ENCODE results near the gene MRPL40.

Gene MRPL40

GRCh38 chr22:19466848-19467752, 34.8 kb downstream of the MRPL40 start:
- no peak for TF ChIP-seq ZNF221 (tag by site-specific recombination; IDR thresholded peaks at IDR 0.05; ENCODE audit: borderline replicate concordance)
- no peak for TF ChIP-seq BCL11A (tag by site-specific recombination; IDR thresholded peaks at IDR 0.05; ENCODE audit: low read depth)
- TF ChIP-seq ZNF16 (tag by site-specific recombination; IDR thresholded peaks at IDR 0.05; ENCODE audit: low read depth): peak; percentile 45; the same call in 1 of the 2 replicates
- TF ChIP-seq ZNF768 (tag by site-specific recombination; IDR thresholded peaks at IDR 0.05): no peak
- TF ChIP-seq ZBTB7A (tag by site-specific recombination; IDR thresholded peaks at IDR 0.05; ENCODE audit: low read depth): no peak
- no peak for TF ChIP-seq ZNF670 (tag by site-specific recombination; IDR thresholded peaks at IDR 0.05; ENCODE audit: low read depth)
- no peak for TF ChIP-seq ZNF558 (tag by site-specific recombination; IDR thresholded peaks at IDR 0.05)
- TF ChIP-seq KLF17 (tag by site-specific recombination; IDR thresholded peaks at IDR 0.05): no peak
- no peak overlapping the region for H3K4me3 ChIP-seq (ENCODE audit: low read depth, low read length)
- CTCF ChIA-PET: interaction anchor here (1.1 to 1.3 kb wide), 2 partner anchors 13 to 163 kb away, joined by 3 to 5 read pairs; no protein-coding TSS in a partner anchor
- H3K36me3 ChIP-seq (ENCODE audit: control insufficient read depth in 2 of 2, insufficient read depth in 1 of 2, low read length in 2 of 2): peaks cover 7 to 98% of the 10 kb centered on the region in 2 experiments; a peak in 2 of 3 replicates
- POLR2A ChIA-PET: interaction anchor here (1.6 kb wide), 1 partner anchor 13 kb away, joined by 6 read pairs; the partner anchor contains the start of gene CDC45
- no peaks in the 10 kb centered on the region for H3K9me3 ChIP-seq (ENCODE audit: control insufficient read depth, insufficient read depth, low read depth, low read length)
- no peaks in the 10 kb centered on the region for H3K4me1 ChIP-seq (ENCODE audit: control insufficient read depth, insufficient read depth, low read length)
- H3K27ac ChIP-seq (ENCODE audit: extremely low read depth, low read depth, low read length): no peak overlapping the region

GRCh38 chr22:19467912-19468311, 35.6 kb downstream of the MRPL40 start:
- H3K27ac ChIP-seq (ENCODE audit: extremely low read depth, low read depth, low read length): no peak overlapping the region
- no peak for TF ChIP-seq ZNF10 (tag by site-specific recombination; IDR thresholded peaks at IDR 0.05)
- TF ChIP-seq ZNF777 (tag by site-specific recombination; IDR thresholded peaks at IDR 0.05; ENCODE audit: borderline replicate concordance): no peak
- no peaks in the 10 kb centered on the region for H3K4me1 ChIP-seq (ENCODE audit: control insufficient read depth, insufficient read depth, low read length)
- H3K36me3 ChIP-seq (ENCODE audit: control insufficient read depth in 2 of 2, insufficient read depth in 1 of 2, low read length in 2 of 2): peaks cover 4 to 99% of the 10 kb centered on the region in 2 experiments; a peak in 2 of 3 replicates
- ChIA-PET CTCF (interaction anchor here (0.6 to 0.7 kb wide), 2 partner anchors 10 to 323 kb away, joined by 3 read pairs; no protein-coding TSS in a partner anchor), POLR2A (interaction anchor here (1.6 kb wide), 1 partner anchor 12 kb away, joined by 6 read pairs; the partner anchor contains the start of gene CDC45)
- no peak overlapping the region for H3K4me3 ChIP-seq (ENCODE audit: low read depth, low read length)
- no peaks in the 10 kb centered on the region for H3K9me3 ChIP-seq (ENCODE audit: control insufficient read depth, insufficient read depth, low read depth, low read length)

GRCh38 chr22:19469421-19469820, 37.1 kb downstream of the MRPL40 start:
- POLR2A ChIA-PET: interaction anchor here (1.0 kb wide), 1 partner anchor 18 kb away, joined by 3 read pairs; no protein-coding TSS in a partner anchor
- no peak for TF ChIP-seq KLF8 (tag by site-specific recombination; IDR thresholded peaks at IDR 0.05)
- Histone ChIP-seq H3K9me3 (ENCODE audit: control insufficient read depth, insufficient read depth, low read depth, low read length) (no peaks in the 10 kb centered on the region), H3K4me1 (ENCODE audit: control insufficient read depth, insufficient read depth, low read length) (no peaks in the 10 kb centered on the region), H3K36me3 (ENCODE audit: control insufficient read depth in 2 of 2, insufficient read depth in 1 of 2, low read length in 2 of 2) (peaks cover 4 to 98% of the 10 kb centered on the region in 2 experiments; a peak in 2 of 3 replicates), H3K27ac (ENCODE audit: extremely low read depth, low read depth, low read length) (no peak overlapping the region), H3K4me3 (ENCODE audit: low read depth, low read length) (no peak overlapping the region)
- CTCF ChIA-PET: no interaction called here

GRCh38 chr22:19470010-19470409, 37.7 kb downstream of the MRPL40 start:
- ChIA-PET CTCF (no interaction called here), POLR2A (no interaction called here)
- Histone ChIP-seq H3K36me3 (ENCODE audit: control insufficient read depth in 2 of 2, insufficient read depth in 1 of 2, low read length in 2 of 2) (peaks cover 4 to 98% of the 10 kb centered on the region in 2 experiments; a peak in 2 of 3 replicates), H3K9me3 (ENCODE audit: control insufficient read depth, insufficient read depth, low read depth, low read length) (no peaks in the 10 kb centered on the region), H3K27ac (ENCODE audit: extremely low read depth, low read depth, low read length) (no peak overlapping the region), H3K4me3 (ENCODE audit: low read depth, low read length) (no peak overlapping the region), H3K4me1 (ENCODE audit: control insufficient read depth, insufficient read depth, low read length) (no peaks in the 10 kb centered on the region)
- TF ChIP-seq PRDM6 (tag by site-specific recombination; IDR thresholded peaks at IDR 0.05): no peak
